Heart right ventricle (tissue), 16 donors: Measurements from ENCODE around the gene MSLN. TPM values are rescaled to one million over a fixed set of nuclear protein-coding genes. Genes with fewer than 3 reads are reported as not detected.

Experiments used
- ATAC-seq, 8 donors: fragments of 200-7000 bp; cut with Tn5 transposase; one replicate each; pipeline ENCODE4 v1.9.1; 2020; ENCODE audit warnings: mild to moderate bottlenecking in 8 of 8, moderate library complexity in 8 of 8, moderate number of reproducible peaks in 1 of 8
- DNase-seq, 2 donors: peaks; one replicate each; pipeline ENCODE4 v3.0.0-alpha.2; 2020
- H3K27ac ChIP-seq, 10 donors: fragments of 200-600 bp; sonication (generic) in 2 of 10; one replicate each; pipeline versions ENCODE4 v1.5.0 to v1.8.0; 2020 to 2022; ENCODE audit warnings: mild to moderate bottlenecking in 3 of 10
- H3K27me3 ChIP-seq, 7 donors: fragments of 200-600 bp; one replicate each; pipeline ENCODE4 v1.8.0; 2021 to 2022; ENCODE audit warnings: mild to moderate bottlenecking in 2 of 7
- H3K36me3 ChIP-seq, 9 donors: fragments of 200-600 bp; sonication (generic) in 1 of 9; one replicate each; pipeline versions ENCODE4 v1.5.0 to v1.8.0; 2020 to 2022; ENCODE audit warnings: mild to moderate bottlenecking in 2 of 9
- H3K4me1 ChIP-seq, 9 donors: fragments of 200-600 bp; sonication (generic) in 1 of 9; one replicate each; pipeline versions ENCODE4 v1.5.0 to v1.8.0; 2020 to 2022; ENCODE audit warnings: mild to moderate bottlenecking in 4 of 9
- H3K4me3 ChIP-seq, 10 donors: fragments of 200-600 bp; sonication (generic) in 2 of 10; one replicate each; pipeline versions ENCODE4 v1.5.0 to v1.8.0; 2020 to 2022; ENCODE audit warnings: mild to moderate bottlenecking in 7 of 10, moderate library complexity in 2 of 10
- H3K9me3 ChIP-seq, 11 donors: fragments of 200-600 bp in 10 of 11; sonication (generic) in 2 of 11; one replicate each; pipeline versions ENCODE4 v1.5.0 to v1.8.0; 2013 to 2022; ENCODE audit warnings: mild to moderate bottlenecking in 2 of 11, control low read depth in 1 of 11, moderate library complexity in 1 of 11
- WGBS, 2 donors: extraction: QIAGEN DNeasy Blood & Tissue Kit; methylation state at CpG; one replicate each; pipeline ENCODE4 v1.1.7; 2013; ENCODE audit warnings: inconsistent platforms in 1 of 2; 5-methylcytosine and 5-hydroxymethylcytosine counted together
- intact Hi-C, 10 donors: fragments of 100-400 bp; cut with DNase I; formaldehyde crosslinking; loops; one replicate each; pipeline versions ENCODE4 v1.11.1 to v1.14.2; 2022
- polyA plus RNA-seq, 2 donors: library from polyadenylated mRNA; stranded (reverse); fragments of 200-250 nt; gene quantifications; one replicate each; pipeline ENCODE4 v1.2.3, GENCODE V29; 2013
- total RNA-seq, 10 donors: library from RNA; stranded (reverse); fragmentation: NEBNext Ultra II Directional in 3 of 10; extraction: Animal tissue kit (Norgen Biotek cat#: 25700) in 3 of 10; gene quantifications; one replicate each; pipeline versions ENCODE4 v1.2.1 to v1.2.4, GENCODE V29; 2021 to 2023
- TF ChIP-seq, protein P1 (sequence below), 9 donors: fragments of 200-600 bp; sonication (generic) in 2 of 9; IDR thresholded peaks; one replicate each; pipeline versions ENCODE4 v1.5.0 to v1.8.0; 2021 to 2022; ENCODE audit warnings: antibody characterized with exemption in 9 of 9, mild to moderate bottlenecking in 5 of 9, moderate library complexity in 1 of 9
- donor health status: Arrhythmogenic right ventricular cardiomyopathy.
- donor health status: ischemic (EF 13 %, LVEDD 7.1; RV severe dilation, severe dysfunction).
- donor health status: healthy with polysubstance abuse.
- donor health status: DM: no; HTN: yes; CAD: no.
- donor health status: DM: no; HTN: no; CAD: no.
- donor health status: ischemic (EF 25% LVEDD 6.9; RV normal size, moderate dysfunction).
- donor health status: ischemic (EF 25% LVEDD 5.7; RV mildly dilated, moderate dysfunction).
- donor health status: healthy.
- donor health status: DM: yes; HTN: yes; CAD: no.
- donor health status: Ischemic cardiomyopathy.
- donor health status: ischemic (EF 35%, LVEDD 5.7; RV mildly dilated, moderate dysfunction).
- donor health status: nonischemic (EF 11% LVEDD 7.7; RV severe dilation, severe dysfunction).
- donor health status: DM: yes; HTN: yes; CAD: no.
- donor health status: PGD.
- donor health status: ischemic (EF 29% LVEDD 5.4; RV normal size, mild dysfunction).
- donor health status: nonischemic (EF 23%, LVEDD 6.1; RV moderate dilation, normal function).

The MSLN gene
- total and polyA plus RNA-seq, 12 donors = 0.09 to 4.0 (median 0.28) TPM; not detected in 8

DNA sequence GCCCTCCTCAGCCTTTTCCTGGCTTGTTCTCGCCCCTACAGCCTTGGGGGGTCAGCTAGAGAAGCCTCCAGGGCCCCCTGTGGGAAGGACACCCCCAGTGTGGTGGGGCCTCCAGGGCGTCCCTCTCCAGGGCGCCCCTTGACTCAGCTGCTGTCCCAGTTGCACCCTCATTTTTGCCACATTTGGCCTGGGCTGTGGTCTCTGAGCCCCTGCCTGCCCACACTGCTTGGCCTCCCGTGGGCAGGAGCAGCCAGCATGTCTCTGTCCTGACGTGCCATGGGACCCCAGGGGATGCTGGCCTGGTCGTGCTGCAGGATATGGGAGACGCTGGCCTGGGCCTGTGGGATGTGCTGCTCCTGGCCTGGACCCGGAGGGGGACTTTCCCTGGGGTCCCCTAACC is 32.9 kb downstream of the MSLN start:
- DNase-seq (no peak), ATAC-seq (no peak)

DNA sequence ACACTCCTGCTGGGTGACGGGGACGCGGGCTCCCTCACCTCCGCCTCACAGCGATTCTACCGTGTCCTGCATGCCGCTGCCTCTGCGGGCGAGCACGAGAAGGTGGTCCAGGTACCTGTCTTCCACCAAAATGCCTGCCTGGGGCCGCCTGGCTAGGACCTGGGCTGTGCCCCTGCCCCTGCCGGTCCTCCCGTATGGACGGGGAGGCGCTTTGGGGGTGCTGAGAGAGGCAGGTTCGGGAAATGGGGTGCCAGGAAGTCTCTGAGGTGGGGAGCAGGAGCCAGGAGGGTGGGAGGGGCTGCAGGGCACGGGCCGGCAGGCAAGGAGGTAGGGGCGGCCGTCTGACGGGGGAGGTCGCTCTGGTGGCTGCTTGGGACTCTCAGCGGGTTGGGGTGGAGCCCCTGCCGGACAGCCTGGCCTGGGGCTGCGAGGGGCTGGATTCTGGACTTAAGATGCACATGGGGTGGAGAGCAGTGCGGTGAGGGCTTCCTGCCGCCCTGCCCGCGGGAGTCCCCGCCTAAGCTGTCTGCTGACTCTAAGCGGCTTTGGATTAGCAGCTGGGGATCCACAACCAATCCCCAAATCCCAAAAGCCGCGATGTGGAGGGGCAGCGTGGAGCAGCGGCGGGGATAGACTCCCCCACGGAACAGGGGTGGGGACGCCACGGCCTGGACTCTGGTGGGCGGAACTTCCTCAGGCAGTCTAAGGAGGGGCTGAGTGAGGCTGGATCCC is 33.7 kb downstream of the MSLN start:
- Histone ChIP-seq H3K4me3 (no peak overlapping the region), H3K27me3 (peaks cover 0 to 16% (median 11%) of the 10 kb centered on the region in 7 donors), H3K27ac (no peak overlapping the region), H3K9me3 (no peaks in the 10 kb centered on the region), H3K4me1 (peaks cover 0 to 4% (median 2%) of the 10 kb centered on the region in 9 donors), H3K36me3 (peaks cover 0 to 17% (median 0%) of the 10 kb centered on the region in 9 donors)
- intact Hi-C loops = no loop called here
- DNase-seq (no peak), ATAC-seq (no peak)
- TF ChIP-seq, protein P1, sequence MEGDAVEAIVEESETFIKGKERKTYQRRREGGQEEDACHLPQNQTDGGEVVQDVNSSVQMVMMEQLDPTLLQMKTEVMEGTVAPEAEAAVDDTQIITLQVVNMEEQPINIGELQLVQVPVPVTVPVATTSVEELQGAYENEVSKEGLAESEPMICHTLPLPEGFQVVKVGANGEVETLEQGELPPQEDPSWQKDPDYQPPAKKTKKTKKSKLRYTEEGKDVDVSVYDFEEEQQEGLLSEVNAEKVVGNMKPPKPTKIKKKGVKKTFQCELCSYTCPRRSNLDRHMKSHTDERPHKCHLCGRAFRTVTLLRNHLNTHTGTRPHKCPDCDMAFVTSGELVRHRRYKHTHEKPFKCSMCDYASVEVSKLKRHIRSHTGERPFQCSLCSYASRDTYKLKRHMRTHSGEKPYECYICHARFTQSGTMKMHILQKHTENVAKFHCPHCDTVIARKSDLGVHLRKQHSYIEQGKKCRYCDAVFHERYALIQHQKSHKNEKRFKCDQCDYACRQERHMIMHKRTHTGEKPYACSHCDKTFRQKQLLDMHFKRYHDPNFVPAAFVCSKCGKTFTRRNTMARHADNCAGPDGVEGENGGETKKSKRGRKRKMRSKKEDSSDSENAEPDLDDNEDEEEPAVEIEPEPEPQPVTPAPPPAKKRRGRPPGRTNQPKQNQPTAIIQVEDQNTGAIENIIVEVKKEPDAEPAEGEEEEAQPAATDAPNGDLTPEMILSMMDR (IDR thresholded peaks at IDR 0.05) = no peak
- WGBS, 2 donors = 88 to 89% methylated on average over 40 of the region's 40 CpGs

More for the DNA sequence above, 32.9 kb downstream of the MSLN start:
- intact Hi-C loops = no loop called here
- Histone ChIP-seq H3K36me3 (peaks cover 0 to 17% (median 0%) of the 10 kb centered on the region in 9 donors), H3K27me3 (peaks cover 0 to 9% (median 3%) of the 10 kb centered on the region in 7 donors), H3K9me3 (no peaks in the 10 kb centered on the region), H3K27ac (no peak overlapping the region), H3K4me1 (peaks cover 4 to 11% (median 9%) of the 10 kb centered on the region in 9 donors), H3K4me3 (no peak overlapping the region)
- 78 to 90% methylated on average over 8 of the region's 8 CpGs for WGBS, 2 donors
- TF ChIP-seq, protein P1 (IDR thresholded peaks at IDR 0.05) = no peak

DNA sequence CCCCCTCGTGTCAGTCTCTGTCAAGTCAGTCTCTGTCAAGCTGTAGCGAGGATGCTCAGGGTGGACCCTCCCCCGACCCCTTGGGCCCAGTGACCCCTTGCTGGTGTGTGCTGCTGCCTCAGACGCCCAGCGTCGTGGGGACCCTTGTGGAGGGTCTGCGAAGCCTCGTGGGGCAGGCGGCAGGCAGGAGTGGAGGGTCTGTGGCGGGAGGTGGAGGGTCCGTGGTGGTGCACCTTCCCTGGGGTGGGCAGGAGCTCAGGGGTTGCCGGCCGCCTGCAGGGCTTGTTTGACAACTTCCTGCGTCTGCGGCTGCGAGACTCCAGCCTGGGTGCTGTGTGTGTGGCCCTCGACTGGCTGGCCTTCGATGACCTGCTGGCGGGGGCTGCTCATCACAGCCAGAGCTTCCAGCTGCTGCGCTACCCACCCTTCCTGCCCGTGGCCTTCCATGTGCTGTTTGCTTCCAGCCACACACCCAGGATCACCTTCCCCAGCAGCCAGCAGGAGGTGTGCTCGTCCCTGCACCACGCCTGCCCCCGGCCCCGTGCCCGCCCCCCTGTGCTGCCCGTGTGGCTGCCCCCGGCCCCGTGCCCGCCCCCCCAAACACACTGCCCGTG is 34.4 kb downstream of the MSLN start:
- intact Hi-C loops = no loop called here
- 87 to 88% methylated on average over 24 to 31 of the region's 31 CpGs for WGBS, 2 donors
- Histone ChIP-seq H3K27me3 (peaks cover 0 to 23% (median 18%) of the 10 kb centered on the region in 7 donors), H3K4me3 (no peak overlapping the region), H3K9me3 (no peaks in the 10 kb centered on the region), H3K27ac (no peak overlapping the region), H3K36me3 (peaks cover 0 to 17% (median 0%) of the 10 kb centered on the region in 9 donors), H3K4me1 (no peaks in the 10 kb centered on the region)
- DNase-seq (no peak), ATAC-seq (no peak)
- TF ChIP-seq, protein P1 (IDR thresholded peaks at IDR 0.05) = no peak

DNA sequence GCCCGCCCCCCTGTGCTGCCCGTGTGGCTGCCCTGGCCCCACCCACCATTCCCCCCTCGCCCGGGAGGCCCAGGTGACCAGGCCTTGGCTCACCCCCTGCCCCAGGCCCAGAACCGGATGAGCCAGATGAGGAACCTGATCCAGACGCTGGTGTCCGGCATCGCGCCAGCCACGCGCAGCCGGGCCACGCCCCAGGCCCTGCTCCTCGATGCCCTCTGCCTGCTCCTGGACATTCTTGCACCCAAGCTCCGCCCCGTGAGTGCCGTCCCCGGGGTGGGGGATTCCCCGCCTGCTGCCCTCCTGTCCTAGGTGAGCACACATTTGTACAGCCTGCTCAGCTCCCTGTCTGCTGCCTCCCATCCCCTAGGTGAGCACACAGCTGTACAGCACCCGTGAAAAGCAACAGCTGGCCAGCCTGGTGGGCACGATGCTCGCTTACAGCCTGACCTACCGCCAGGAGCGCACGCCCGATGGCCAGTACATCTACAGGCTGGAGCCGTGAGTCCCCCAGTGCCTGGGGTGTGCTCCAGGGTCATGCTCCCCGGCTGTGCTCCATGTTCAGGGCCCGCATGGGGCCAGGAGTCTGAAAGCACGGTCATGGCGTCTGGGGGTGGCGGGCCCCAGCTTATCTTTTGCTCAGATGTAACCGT is 35.2 kb downstream of the MSLN start:
- WGBS, 2 donors = 91% methylated on average over 30 to 31 of the region's 33 CpGs
- no peak overlapping the region for H3K27ac ChIP-seq
- intact Hi-C loops = no loop called here
- H3K9me3 ChIP-seq = no peaks in the 10 kb centered on the region
- H3K4me1 ChIP-seq = peaks cover 0 to 5% (median 0%) of the 10 kb centered on the region in 9 donors
- ATAC-seq (no peak), DNase-seq (no peak)
- H3K4me3 ChIP-seq = no peak overlapping the region
- H3K27me3 ChIP-seq = peaks cover 0 to 31% (median 26%) of the 10 kb centered on the region in 7 donors
- TF ChIP-seq, protein P1 (IDR thresholded peaks at IDR 0.05) = no peak
- peaks cover 0 to 17% (median 0%) of the 10 kb centered on the region in 9 donors for H3K36me3 ChIP-seq
